HG03066 (cell line): Measurements from ENCODE around the gene ADGRL1.
"Not testable (repeated sequence)": the region's sequence is repeated elsewhere in the genome, so short reads cannot be mapped to it uniquely, and the experiment has no call there.

Experiments used
- ATAC-seq: cut with Tn5 transposase; IDR thresholded peaks from one replicate; pipeline ENCODE4 v1.9.1; 2021; ENCODE audit warnings: low read depth; ENCODE audit not compliant: unreplicated experiment

ADGRL1 gene

DNA sequence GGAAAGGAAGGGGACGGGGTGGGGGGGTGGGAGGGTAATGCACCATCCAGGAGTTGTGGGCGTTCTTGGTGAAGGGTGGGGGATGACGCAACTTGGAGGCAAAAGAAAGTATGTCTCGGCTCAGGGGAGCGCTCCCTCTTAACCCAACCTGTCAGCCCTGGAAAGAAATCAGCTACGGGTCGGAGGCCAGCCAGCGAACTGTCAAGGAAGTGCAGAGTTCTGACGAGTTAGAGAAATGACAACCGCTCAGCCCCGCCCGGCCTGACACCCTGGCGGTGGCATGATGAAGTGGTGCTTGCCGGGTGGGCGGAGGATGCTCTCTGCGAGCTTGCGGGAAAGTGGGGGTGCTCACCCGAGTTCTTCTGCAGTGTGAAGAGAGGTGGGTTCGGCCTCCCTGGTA, 15.4 kb upstream of the ADGRL1 start:
- ATAC-seq: not testable (repeated sequence)

GRCh38 chr19:14218620-14219330, 12.8 kb upstream of the ADGRL1 start:
- no peak for ATAC-seq

- not testable (repeated sequence) for ATAC-seq
Measured at GRCh38 chr19:14217886-14218285, 11.9 kb upstream of the ADGRL1 start.

DNA sequence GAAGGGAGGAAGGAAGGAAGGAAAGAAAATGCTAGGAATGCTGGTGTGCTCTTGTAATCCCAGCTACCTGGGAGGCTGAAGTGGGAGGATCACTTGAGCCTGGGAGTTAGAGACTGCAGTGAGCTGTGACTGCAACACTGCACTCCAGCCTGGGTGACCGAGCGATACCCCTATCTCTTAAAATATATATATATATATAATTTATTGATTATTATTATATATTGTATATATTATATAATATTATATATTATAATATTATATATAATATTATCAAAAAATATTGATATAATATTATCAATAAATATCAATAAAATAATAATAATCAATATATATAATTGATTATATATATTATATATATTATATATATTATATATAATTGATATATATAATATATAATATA, 8.6 kb upstream of the ADGRL1 start:
- ATAC-seq: no peak

DNA sequence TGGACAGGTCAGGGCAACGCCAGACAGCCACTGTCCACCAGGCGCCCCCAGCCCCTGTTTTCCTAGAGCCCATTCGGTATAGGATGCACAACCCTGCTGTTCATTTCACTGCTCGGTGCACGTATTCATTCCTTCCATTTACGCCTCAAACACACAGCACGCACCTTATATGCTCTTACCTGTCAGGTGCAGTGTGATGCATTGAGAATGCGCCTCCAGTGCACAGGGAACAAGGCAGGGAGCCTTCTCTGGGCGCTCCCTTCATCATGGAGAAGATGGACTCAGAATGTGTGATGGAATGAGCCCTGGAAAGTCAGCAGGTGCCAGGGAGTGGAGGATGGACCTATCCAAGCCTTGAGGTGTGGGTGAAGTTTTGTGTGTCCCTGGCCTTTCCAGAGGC, 4.2 kb upstream of the ADGRL1 start:
- not testable (repeated sequence) for ATAC-seq

GRCh38 chr19:14209401-14209800, 3.4 kb upstream of the ADGRL1 start:
- ATAC-seq: not testable (repeated sequence)

- ATAC-seq: not testable (repeated sequence)
Measured at GRCh38 chr19:14208496-14208895, 2.5 kb upstream of the ADGRL1 start.

DNA sequence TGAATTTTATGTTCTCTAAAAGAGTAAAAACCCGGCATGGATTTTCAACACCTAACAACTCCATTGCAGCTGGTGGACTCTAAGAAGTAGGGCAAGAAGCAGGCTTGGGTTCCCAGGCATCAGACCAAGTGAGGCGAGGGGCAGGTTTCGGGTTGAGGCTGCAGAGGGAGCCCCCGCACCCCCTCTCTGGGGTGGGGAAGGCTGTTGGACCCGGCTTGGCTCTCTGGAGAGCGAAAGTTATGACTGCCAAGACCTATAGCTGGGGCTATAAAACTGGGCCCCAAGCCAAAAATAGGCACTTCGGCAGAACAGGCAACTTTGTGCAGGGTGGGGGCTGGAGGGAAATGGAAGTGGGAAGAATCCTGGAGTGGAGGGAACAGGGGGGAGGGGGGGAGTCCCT, 1.8 kb upstream of the ADGRL1 start:
- not testable (repeated sequence) for ATAC-seq

- ATAC-seq: not testable (repeated sequence)
Measured at GRCh38 chr19:14206737-14207726, 1.1 kb upstream of the ADGRL1 start.

DNA sequence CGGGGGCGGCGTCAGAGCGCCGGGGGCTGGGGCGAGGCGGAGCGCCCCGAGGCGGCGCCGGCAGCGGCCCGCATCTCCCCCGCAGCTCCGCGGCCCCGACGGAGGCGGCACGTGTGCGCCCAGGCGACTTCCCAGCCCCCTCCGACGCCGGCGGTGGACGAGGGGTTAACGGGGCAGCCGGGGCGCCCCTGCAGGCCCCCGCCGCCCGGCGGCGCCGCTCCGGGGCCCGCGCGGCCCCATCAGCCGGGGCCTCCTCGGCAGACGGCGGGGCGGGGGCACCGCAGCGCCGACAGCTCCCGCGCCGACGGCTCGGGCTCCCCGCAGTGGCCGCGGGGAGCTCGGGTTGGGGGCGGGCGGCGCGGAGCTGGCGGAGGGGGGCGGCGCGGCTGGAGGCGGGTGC, 339 bp upstream of the ADGRL1 start:
- ATAC-seq: not testable (repeated sequence)

GRCh38 chr19:14204676-14205451, 1.1 kb downstream of the ADGRL1 start:
- ATAC-seq: not testable (repeated sequence)

DNA sequence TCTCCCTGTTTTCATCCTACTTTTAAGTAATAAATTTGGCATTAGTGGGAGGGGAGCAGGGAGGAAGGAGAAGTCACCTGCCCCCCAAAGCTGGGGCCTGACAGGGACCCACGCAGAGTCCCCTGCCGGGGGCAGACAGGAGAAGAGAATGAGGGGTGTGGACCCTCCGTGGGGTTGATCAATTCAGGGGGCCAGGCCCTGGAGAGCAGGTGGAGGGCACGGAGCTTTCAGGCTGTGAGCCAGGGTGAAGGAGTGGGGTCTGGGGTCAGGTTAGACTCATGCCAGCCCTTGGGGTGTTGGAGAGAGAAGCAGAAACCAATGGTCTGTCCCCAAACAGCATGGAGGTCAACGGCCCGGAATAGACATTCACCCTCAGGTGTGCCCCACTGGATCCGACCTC, 1.8 kb downstream of the ADGRL1 start:
- not testable (repeated sequence) for ATAC-seq

- ATAC-seq: not testable (repeated sequence)
Measured at GRCh38 chr19:14203788-14204187, 2.2 kb downstream of the ADGRL1 start.

DNA sequence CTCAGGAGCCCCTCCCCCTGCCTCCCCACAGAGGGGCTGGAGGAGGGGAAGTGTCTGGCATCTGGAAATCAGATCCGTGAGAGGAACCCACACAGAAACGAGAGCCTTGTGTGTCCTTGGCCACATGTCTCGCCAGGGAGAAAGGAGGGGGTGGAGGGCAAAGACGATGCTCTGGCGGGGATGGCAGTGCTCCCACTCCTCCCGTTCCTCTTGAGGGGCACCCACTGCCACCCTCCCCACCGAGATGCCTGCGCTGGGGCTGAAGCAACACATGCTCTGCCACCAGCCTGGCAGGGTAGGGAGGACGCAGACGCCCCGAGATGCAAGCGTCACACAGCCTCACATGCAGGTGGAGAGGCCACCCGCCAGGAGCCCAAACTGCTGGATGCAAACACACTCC, 2.8 kb downstream of the ADGRL1 start:
- ATAC-seq: no peak

DNA sequence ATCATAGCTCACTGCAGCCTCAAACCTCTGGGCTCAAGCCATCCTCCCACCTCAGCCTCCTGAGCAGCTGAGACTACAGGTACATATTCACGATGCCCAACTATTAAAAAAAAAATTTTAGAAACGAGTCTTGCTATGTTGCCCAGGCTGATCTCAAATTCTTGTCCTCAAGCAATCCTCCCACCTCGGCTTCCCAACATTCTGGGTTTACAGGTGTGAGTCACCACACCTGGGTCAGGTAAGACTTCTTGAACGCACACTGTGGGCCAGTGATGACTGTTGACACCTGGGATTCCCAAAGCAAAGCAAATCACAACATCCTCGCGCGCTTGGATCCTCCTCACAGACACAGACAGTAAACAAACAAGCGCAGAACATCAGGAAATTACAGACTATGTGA, 4.5 kb downstream of the ADGRL1 start:
- not testable (repeated sequence) for ATAC-seq

DNA sequence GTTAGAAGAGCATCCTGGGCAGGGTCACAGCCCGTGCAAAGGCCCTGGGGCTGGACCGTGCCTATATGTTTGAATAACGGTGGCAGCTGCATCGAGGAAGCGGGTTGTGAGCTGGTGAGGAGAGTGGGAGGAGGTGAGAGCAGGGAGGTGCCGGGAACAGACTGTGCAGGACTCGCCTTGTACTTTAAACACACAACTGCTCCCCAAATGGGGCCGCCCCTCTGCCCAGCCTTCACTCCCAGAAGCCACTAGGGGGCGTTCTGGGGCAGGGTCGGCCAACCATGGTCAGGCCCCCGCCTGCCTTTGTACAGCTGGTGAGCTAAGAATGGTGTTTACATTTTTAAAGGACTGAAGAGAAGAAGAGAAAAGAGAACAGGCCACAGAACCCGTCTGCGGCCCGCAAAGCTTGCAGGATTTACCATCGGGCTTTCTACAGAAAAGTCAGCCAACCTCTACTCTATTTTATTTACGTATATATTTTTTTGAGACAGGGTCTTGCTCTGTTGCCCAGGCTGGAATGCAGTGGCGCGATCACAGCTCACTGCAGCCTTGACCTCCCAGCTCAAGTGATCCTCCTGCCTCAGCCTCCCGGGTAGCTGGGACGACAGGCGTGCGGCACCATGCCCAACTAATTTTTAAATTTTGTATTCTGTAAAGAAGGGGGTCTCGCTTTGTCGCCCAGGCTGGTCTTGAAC, 5.7 kb downstream of the ADGRL1 start:
- ATAC-seq: not testable (repeated sequence)

DNA sequence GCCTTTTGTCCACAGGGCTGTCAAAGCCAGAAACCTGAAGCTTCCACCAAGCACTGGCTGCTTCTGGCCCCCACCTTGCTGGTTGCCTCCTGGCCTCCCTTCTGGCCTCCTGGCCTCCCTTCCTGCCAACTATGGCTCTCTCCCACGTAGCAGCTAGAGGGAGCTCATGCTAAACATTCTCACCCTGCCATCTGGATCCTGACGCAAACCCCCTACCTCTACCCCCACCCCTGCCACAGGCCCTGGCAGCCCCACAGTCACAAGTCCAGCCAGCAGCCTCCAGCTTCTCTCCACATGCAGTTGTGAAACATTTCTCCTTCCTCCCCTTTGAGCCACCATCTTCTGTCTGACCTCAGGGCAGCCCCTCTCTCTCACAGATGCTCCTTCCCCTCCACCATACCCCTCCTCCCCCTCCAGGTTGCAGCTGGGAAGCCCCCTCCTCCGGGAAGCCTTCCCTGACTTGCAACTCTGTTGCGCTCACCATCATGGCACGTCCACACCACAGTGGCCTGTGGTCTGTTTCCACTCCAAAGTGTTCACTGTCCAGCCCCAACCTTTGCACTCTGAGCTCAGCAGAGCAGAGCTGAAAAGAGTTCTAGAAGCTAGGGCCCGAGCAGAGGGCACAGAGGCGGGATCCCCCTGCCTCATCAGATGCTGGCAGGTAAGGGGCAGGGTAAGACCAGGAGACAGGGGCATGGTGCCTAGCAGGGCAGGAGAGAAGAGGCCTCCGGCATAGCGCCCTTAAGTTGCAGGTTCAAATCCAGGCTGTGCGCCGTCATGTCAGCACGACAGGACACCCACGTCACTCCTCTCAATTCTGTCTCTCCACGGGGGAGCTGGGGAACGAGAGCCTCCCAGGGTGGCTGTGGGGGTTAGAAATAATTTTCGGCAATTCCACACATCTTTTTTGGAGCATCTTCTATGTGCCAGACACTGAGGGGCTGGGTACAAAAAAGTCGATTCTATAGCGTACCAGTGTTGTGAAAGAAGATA, 7.3 kb downstream of the ADGRL1 start:
- no peak for ATAC-seq

- no peak for ATAC-seq
Measured at GRCh38 chr19:14197882-14198281, 8.1 kb downstream of the ADGRL1 start.

DNA sequence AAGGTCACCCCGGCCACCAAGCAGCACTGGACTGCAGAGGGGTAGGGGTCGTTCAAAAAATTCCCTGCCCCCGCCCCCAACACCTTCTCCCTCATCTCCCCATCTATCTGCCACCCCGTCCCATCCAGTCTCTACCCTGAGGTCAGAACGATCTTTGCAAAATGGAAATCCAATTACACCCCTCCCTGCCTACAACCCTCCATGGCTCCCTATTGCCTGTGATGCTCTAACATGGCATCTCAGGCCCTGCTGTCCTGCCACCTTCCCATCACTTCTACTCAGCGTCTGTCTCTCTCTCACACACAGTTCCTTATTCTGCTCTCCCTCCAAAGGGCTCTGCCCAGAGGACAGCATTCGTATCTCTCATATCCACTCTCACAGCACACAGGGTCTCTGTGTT, 8.7 kb downstream of the ADGRL1 start:
- not testable (repeated sequence) for ATAC-seq
